SIG-M5 (cell line): ENCODE results near the gene DLGAP1.

Source experiments
- DNase-seq: peaks from one replicate; lab custom pipeline; 2025; lab: John Stamatoyannopoulos, UW

The DLGAP1 gene

DNA sequence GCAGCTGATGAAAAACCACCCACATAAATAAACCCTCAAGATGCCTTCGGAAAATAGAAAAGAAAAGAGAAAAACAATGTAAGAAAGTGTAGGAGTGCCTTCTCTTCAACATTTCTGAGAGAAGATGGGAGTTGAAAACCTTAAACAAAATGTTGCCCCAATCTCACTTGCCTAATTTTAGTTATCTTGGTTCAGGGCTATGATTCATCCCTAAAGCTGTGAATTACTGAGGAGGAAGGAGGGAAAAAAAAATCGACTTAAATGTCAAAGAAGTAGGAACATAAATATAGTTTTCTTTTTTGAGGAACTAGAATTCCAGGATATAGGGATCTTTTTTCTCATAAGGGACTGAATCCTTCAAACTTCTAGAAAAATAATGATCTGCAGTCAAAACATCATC is 644.8 kb downstream of the DLGAP1 start:
- no peak for DNase-seq

- DNase-seq, result no peak
These were observed 645.9 kb downstream of the DLGAP1 start for GRCh38 chr18:3808985-3809780.

GRCh38 chr18:3806656-3807055 is 648.5 kb downstream of the DLGAP1 start:
- DNase-seq, result no peak

DNA sequence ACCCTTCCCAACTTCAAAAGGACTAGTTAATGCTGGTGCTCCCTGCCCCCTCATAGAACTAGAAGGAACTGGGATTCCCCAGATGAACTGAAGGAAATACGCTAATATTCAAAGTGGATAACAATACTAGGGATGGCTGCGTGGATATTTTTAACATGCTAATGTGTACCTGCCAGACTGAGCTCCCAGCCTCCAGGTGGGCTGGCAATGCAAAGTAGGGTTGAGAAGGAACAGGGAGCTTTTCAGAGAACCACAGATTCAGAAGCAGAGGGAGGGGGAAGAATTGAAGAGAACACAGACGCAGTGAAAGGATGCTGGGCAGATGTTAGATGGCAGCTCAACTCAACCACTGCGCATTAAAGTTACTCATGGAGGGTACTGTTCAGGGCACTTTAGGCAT is 650.8 kb downstream of the DLGAP1 start:
- no peak for DNase-seq

DNA sequence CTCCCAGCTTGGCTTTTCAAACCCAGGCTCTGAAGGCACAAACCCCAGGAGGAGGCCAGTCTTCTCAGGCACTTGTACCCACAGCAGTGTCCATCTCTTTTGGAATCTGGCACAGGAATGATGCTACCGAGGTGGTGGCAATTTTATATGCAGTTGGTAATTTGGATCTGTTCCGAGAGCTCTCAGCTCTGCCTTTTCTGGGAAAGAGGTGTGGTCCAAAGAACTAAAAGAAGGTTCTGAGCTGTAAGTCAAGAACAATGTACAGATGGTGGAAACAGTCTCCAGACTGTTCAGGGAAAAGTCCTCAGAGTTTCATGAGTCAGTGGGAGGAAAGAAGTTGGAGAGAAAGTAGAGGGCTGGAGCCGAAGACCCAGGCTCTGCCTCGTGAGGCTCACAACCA is 651.8 kb downstream of the DLGAP1 start:
- DNase-seq, result no peak

GRCh38 chr18:3799515-3799914 is 655.6 kb downstream of the DLGAP1 start:
- no peak for DNase-seq

DNA sequence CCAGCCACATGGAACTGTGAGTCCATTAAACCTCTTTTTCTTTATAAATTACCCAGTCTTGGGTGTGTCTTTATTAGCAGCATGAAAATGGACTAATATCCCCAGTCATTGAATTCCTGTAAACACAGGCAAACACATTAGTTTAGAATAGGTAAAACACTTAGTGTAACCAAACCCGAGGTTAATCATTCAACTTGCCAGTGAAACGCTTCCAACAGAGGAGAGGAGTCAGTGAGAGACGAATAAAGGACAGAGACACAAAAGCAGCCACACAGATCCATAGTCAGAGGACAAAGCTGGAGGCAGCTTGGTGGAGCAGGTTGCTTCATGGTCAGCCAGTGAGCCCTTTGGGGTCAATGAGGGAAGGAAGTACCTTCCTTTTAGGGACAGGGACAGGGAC is 657.1 kb downstream of the DLGAP1 start:
- no peak for DNase-seq

GRCh38 chr18:3796434-3796833 is 658.7 kb downstream of the DLGAP1 start:
- no peak for DNase-seq

GRCh38 chr18:3794537-3795348 is 660.4 kb downstream of the DLGAP1 start:
- DNase-seq, result no peak

DNA sequence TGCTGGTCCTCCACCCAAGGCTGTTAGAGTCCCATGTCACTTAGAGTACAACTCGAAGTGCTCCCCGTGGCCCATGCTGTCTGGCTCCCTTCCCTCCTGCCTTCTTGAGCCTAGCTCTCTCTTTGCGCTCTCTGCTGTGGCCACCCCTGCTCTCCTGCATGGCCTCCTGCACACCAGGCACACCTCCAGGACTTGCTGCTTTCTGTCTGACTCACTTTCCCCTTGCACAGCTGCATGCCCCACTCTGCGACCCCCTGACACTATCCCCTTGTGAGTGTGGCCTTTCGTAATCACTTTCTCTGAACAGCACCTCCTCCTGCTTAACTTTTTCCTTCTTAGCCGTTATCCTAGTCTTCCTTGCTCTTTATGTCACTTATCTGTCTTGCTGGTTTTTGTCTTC is 661.6 kb downstream of the DLGAP1 start:
- DNase-seq, result no peak

DNA sequence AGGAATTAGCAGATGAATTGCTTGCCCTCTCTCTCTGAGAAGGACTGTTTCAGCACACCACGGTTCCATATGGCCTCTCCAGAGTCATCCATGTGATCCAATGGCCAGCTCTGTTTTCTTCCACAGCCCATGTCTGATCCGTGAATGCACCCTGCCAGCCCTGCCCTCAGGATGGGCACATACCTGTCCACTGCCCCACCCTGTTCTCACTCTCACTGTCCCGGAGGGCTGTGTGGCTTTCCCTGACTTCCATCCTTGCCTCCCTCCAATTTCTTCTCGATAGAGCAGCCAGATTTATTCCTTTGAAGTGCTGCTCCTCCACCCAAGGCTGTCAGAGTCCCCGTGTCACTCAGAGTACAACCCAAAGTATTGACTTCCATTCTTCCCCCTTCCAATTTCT is 662.0 kb downstream of the DLGAP1 start:
- no peak for DNase-seq

DNA sequence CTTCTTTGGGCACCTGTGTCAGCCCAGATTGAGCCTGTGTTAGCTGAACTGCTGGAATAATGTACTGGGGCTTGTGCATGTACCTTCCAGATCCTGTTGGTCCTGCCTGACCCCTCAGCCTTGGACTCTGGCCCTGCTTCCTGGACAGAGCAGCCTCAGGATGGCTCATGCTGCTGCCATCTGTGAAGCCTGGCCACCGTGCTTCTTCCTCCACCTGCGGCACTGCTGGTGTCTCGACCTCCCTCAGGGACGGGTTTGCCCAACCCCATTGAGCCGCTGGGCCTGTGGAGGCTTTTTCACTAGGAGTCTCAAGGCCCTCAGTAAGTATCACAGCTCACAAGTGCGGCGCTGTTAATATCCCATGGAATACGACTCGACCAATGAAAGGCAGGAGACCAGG is 662.4 kb downstream of the DLGAP1 start:
- no peak for DNase-seq

GRCh38 chr18:3791238-3791637 is 663.9 kb downstream of the DLGAP1 start:
- DNase-seq, result no peak

DNA sequence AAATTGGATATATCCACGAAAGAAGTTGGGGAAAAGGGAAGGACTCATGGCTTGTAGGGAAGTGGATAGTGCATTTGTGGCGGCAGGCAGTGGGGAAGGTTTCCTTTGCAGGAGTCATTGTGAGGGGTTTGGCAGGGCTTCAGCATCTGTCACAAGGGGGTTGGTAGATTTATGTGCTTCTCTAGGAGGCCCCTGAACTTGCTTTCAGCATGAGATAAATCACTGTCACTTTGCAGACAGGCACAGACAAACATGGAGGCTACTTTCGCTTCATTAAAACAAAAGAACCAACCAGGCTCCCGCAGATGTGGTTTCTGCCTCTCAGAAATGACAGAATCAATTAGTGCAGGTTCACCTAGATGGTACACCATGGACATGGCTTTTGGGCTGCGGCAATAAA is 664.4 kb downstream of the DLGAP1 start:
- no peak for DNase-seq

DNA sequence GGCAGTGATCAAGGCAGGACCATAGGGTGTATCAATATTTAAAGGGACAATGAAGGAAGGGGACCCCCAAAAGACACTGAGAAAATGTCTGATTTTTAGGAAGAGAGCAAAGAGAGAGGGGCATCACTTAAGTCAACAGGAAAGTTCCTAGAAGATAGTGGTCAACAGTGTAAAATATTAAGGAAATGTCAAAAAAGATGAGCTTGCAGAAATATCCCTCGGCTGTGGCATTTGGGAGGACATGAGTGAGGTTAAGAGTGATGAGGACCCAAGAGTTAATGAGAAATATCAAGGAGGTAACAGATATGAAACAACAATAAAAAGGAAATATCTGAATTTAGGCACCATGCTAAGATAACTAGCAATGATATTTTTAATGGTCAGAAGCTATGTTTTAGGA is 665.6 kb downstream of the DLGAP1 start:
- no peak for DNase-seq

- DNase-seq, result no peak
These were observed 670.2 kb downstream of the DLGAP1 start for GRCh38 chr18:3784949-3785348.

- DNase-seq, result no peak
These were observed 672.2 kb downstream of the DLGAP1 start for GRCh38 chr18:3782901-3783300.

DNA sequence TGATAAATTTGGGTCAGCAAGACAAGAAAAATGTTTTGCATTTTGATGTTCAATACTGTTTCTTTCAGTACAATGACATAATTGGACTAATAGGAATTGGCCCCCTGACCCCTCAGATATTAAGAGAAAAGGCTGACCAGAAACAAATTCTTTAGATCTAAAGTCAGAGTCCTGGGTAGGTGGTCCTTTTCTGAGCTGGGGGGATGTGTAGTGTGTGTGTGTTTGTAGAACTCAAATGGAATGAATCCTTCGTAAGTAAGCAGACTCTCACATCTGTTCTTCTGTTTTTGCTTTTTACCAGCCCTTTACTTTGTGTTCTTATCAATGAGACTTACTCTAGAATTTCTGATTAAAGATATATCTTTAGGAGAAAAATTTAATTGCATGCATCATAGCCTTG is 677.4 kb downstream of the DLGAP1 start:
- DNase-seq, result no peak

GRCh38 chr18:3777122-3777521 is 678.0 kb downstream of the DLGAP1 start:
- no peak for DNase-seq

- DNase-seq, result no peak
These were observed 679.1 kb downstream of the DLGAP1 start for GRCh38 chr18:3775996-3776395.

GRCh38 chr18:3773303-3773702 is 681.8 kb downstream of the DLGAP1 start:
- no peak for DNase-seq

GRCh38 chr18:3771121-3771971 is 683.8 kb downstream of the DLGAP1 start:
- DNase-seq, result peak; percentile 15

DNA sequence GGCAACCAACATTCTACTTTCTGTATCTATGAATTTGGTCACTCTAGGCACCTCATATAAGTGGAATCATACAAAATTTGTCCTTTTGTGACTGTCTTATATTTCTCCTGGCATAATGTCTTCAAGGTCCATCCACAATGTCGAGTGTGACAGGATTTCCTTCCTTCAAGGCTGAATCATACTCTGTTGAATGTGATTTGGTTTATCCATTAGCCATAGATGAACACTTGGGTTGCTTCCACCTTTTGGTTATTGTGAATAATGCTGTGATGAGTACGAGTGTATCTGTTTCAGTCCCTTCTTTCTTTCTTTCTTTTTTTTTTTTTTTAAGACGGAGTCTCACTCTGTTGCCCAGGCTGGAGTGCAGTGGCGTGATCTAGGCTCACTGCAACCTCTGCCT is 693.8 kb downstream of the DLGAP1 start:
- DNase-seq, result no peak
